Spleen (tissue), 11 donors: Measurements from ENCODE around the gene KIF12. TPM values are rescaled to one million over a fixed set of nuclear protein-coding genes. Genes with fewer than 3 reads are reported as not detected.

Experiments
- DNase-seq: peaks from one replicate; pipeline ENCODE4 v3.0.0-alpha.2; 2020
- H3K27ac ChIP-seq, 8 donors: fragments of 200-600 bp; sonication (generic) in 7 of 8; 1 replicate in 4 of 8; 2 replicates in 4 of 8; pipeline versions ENCODE4 v1.5.0 to v1.8.0; 2016 to 2021; ENCODE audit warnings: inconsistent platforms in 4 of 8, mild to moderate bottlenecking in 4 of 8, moderate library complexity in 1 of 8
- H3K27me3 ChIP-seq, 7 donors: fragments of 200-600 bp; sonication (generic) in 6 of 7; replicated peaks in 1 of 7; 1 replicate in 4 of 7; 2 replicates in 3 of 7; pipeline versions ENCODE4 v1.5.0 to v1.8.0; 2016 to 2021; ENCODE audit warnings: inconsistent platforms in 3 of 7, mild to moderate bottlenecking in 1 of 7
- H3K36me3 ChIP-seq, 6 donors: fragments of 200-600 bp; sonication (generic) in 5 of 6; 1 replicate in 4 of 6; 2 replicates in 2 of 6; pipeline versions ENCODE4 v1.5.0 to v1.8.0; 2016 to 2021; ENCODE audit warnings: inconsistent platforms in 2 of 6
- H3K4me1 ChIP-seq, 6 donors: fragments of 200-600 bp; sonication (generic) in 5 of 6; 1 replicate in 3 of 6; 2 replicates in 3 of 6; pipeline versions ENCODE4 v1.5.0 to v1.8.0; 2016 to 2021; ENCODE audit warnings: inconsistent platforms in 3 of 6
- H3K4me3 ChIP-seq, 8 donors: fragments of 200-600 bp; sonication (generic) in 7 of 8; 1 replicate in 4 of 8; 2 replicates in 4 of 8; pipeline versions ENCODE4 v1.5.0 to v1.8.0; 2016 to 2021; ENCODE audit warnings: inconsistent platforms in 4 of 8, mild to moderate bottlenecking in 4 of 8, moderate library complexity in 2 of 8
- H3K9me3 ChIP-seq, 8 donors: fragments of 200-600 bp; sonication (generic) in 7 of 8; 1 replicate in 4 of 8; 2 replicates in 4 of 8; pipeline versions ENCODE4 v1.5.0 to v1.8.0; 2016 to 2021; ENCODE audit warnings: inconsistent platforms in 4 of 8
- POLR2A ChIP-seq, 3 donors: fragments of 450-650 bp; IDR thresholded peaks; one replicate each; pipeline ENCODE4 v1.5.1; 2017; ENCODE audit warnings: antibody characterized with exemption in 3 of 3, mild to moderate bottlenecking in 1 of 3
- POLR2AphosphoS5 ChIP-seq, 3 donors: sonication (generic); formaldehyde crosslinking; IDR thresholded peaks; one replicate each; pipeline ENCODE4 v1.5.1; 2017; ENCODE audit warnings: antibody characterized with exemption in 3 of 3
- WGBS, 5 donors: extraction: QIAGEN DNeasy Blood & Tissue Kit in 3 of 5; methylation state at CpG; one replicate each; pipeline versions ENCODE4 v1.1.5 to v1.1.7; 2013 to 2018; 5-methylcytosine and 5-hydroxymethylcytosine counted together
- intact Hi-C: fragments of 100-400 bp; cut with DNase I; formaldehyde crosslinking; loops from one replicate; pipeline ENCODE4 v1.15.0; 2023; ENCODE audit warnings: low total_unique reads
- polyA plus RNA-seq, 3 donors: library from polyadenylated mRNA; stranded (reverse); fragments of 200-250 nt; gene quantifications; one replicate each; pipeline ENCODE4 v1.2.1, GENCODE V29; 2013
- total RNA-seq, 7 donors: library from RNA; depleted of rRNA in 3 of 7; stranded (reverse); fragments of >200 nt in 3 of 7; fragmentation: NEBNext Ultra II Directional in 4 of 7; extraction: Animal tissue kit (Norgen Biotek cat#: 25700) in 4 of 7; gene quantifications; one replicate each; pipeline versions ENCODE4 v1.1.0 to v1.2.1, GENCODE V29; 2016 to 2021
- TF ChIP-seq, protein P1 (sequence below), 11 experiments: fragments of 200-600 bp in 7 of 11; fragments of 450-650 bp in 4 of 11; sonication (generic) in 4 of 11; IDR thresholded peaks in 8 of 11; conservative IDR thresholded peaks in 3 of 11; 1 replicate in 7 of 11; 2 replicates in 4 of 11; pipeline versions ENCODE4 v1.4.0 to v1.8.0; 2016 to 2021; ENCODE audit warnings: antibody characterized with exemption in 11 of 11, inconsistent platforms in 4 of 11, mild to moderate bottlenecking in 1 of 11
- donor health status: healthy with polysubstance abuse.
- donor health status: DM: no; HTN: no; CAD: no; lungs with moderate emphysema.
- donor health status: DM: no; HTN: no; CAD: no.
- donor health status: Bipolar disorder and iron deficiency.
- donor health status: healthy.
- donor health status: DM: no; HTN: no; CAD: no.
- donor health status: DM: yes; HTN: yes; CAD: no.

KIF12 gene
- total and polyA plus RNA-seq, 10 donors = 0.20 to 1.5 (median 0.26) TPM; not detected in 5

DNA sequence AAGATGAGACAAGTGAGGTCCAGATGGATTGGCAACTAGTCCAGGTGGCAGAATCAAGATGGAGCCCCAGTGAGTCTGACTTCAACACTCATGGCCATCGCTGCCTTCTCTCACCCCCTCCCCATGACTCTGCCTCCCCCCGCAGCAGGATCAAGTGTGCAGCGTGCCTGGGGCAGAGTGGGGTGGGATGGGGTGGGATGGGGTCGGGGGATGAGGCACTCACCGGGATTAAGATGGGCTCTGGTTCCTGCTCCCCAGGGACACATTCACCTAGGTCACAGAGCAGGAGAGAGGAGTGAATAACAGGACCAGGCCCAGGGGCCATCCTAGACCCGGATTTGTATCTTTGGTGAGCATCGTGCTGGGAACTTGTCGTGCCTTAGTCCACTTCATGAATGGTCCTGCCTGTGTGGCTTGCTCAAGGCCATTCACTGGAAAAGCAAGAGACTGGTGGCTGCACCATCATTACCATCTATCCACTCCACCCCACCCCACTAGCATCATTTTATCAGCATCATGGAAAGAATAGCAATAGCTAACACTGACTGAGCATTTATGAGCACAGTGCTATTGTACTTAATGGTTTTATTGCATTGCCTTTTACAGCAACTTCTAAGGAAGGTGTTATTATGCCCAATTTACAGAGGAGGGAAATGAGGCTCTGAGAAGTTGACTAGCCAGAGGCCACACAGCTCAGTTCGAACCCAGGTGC lies 29.5 kb downstream of the KIF12 start:
- Histone ChIP-seq H3K9me3 (no peaks in the 10 kb centered on the region), H3K4me1 (no peaks in the 10 kb centered on the region), H3K4me3 (no peak overlapping the region), H3K36me3 (no peaks in the 10 kb centered on the region), H3K27ac (no peak overlapping the region), H3K27me3 (peaks cover 0 to 4% (median 0%) of the 10 kb centered on the region in 7 donors)
- DNase-seq = peak; percentile 43
- intact Hi-C loops = no loop called here
- 79 to 92% (median 89%) methylated on average over 8 to 9 of the region's 9 CpGs for WGBS, 5 donors
- TF ChIP-seq, protein P1, sequence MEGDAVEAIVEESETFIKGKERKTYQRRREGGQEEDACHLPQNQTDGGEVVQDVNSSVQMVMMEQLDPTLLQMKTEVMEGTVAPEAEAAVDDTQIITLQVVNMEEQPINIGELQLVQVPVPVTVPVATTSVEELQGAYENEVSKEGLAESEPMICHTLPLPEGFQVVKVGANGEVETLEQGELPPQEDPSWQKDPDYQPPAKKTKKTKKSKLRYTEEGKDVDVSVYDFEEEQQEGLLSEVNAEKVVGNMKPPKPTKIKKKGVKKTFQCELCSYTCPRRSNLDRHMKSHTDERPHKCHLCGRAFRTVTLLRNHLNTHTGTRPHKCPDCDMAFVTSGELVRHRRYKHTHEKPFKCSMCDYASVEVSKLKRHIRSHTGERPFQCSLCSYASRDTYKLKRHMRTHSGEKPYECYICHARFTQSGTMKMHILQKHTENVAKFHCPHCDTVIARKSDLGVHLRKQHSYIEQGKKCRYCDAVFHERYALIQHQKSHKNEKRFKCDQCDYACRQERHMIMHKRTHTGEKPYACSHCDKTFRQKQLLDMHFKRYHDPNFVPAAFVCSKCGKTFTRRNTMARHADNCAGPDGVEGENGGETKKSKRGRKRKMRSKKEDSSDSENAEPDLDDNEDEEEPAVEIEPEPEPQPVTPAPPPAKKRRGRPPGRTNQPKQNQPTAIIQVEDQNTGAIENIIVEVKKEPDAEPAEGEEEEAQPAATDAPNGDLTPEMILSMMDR (IDR thresholded peaks at IDR 0.05 in 8 of 11, conservative IDR thresholded peaks at IDR 0.05 in 3 of 11) = no peak
- TF ChIP-seq POLR2A (IDR thresholded peaks at IDR 0.05) = no peak
- TF ChIP-seq POLR2AphosphoS5 (IDR thresholded peaks at IDR 0.05) = no peak

DNA sequence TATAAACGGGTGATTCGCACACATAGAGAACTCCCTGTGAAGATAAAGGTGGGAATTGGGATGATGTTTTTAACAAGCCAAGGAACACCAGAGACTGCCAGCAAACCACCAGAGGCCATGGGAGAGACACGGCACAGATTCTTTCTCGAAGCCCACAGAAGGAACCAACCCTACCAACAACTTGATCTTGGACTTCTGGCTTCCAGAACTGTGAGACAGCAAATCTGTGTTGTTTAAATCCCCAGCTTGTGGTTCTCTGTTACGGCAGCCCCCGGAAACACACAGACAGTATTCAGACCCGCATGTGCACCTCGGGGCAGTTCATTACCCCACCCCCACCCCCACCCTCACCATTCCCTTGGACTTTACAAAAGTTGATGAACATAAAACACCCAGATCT lies 33.8 kb downstream of the KIF12 start:
- intact Hi-C loops = no loop called here
- no peak for DNase-seq
- no peak overlapping the region for H3K27ac ChIP-seq
- TF ChIP-seq POLR2A (IDR thresholded peaks at IDR 0.05) = no peak
- no peak for TF ChIP-seq POLR2AphosphoS5 (IDR thresholded peaks at IDR 0.05)
- TF ChIP-seq, protein P1 (IDR thresholded peaks at IDR 0.05 in 8 of 11, conservative IDR thresholded peaks at IDR 0.05 in 3 of 11) = no peak
- no peaks in the 10 kb centered on the region for H3K4me1 ChIP-seq
- H3K4me3 ChIP-seq = no peak overlapping the region
- no peaks in the 10 kb centered on the region for H3K9me3 ChIP-seq
- WGBS, 5 donors = 87 to 94% (median 90%) methylated on average over 8 of the region's 8 CpGs
- H3K36me3 ChIP-seq = no peaks in the 10 kb centered on the region
- H3K27me3 ChIP-seq = peaks cover 0 to 12% (median 0%) of the 10 kb centered on the region in 7 donors

GRCh38 chr9:114061830-114062474 lies 37.1 kb downstream of the KIF12 start:
- Histone ChIP-seq H3K4me3 (no peak overlapping the region), H3K27me3 (peaks cover 0 to 12% (median 0%) of the 10 kb centered on the region in 7 donors), H3K9me3 (no peaks in the 10 kb centered on the region), H3K36me3 (no peaks in the 10 kb centered on the region), H3K4me1 (peaks cover 0 to 10% (median 0%) of the 10 kb centered on the region in 6 donors), H3K27ac (no peak overlapping the region)
- TF ChIP-seq, protein P1 (IDR thresholded peaks at IDR 0.05 in 8 of 11, conservative IDR thresholded peaks at IDR 0.05 in 3 of 11) = no peak
- TF ChIP-seq POLR2A (IDR thresholded peaks at IDR 0.05) (no peak), POLR2AphosphoS5 (IDR thresholded peaks at IDR 0.05) (no peak)
- peak; percentile 41 for DNase-seq
- 39 to 57% (median 52%) methylated on average over 4 of the region's 4 CpGs for WGBS, 5 donors
- intact Hi-C loops = no loop called here

GRCh38 chr9:114061292-114061691 lies 37.8 kb downstream of the KIF12 start:
- Histone ChIP-seq H3K4me1 (peaks cover 0 to 10% (median 0%) of the 10 kb centered on the region in 6 donors), H3K9me3 (no peaks in the 10 kb centered on the region), H3K27me3 (peaks cover 0 to 12% (median 0%) of the 10 kb centered on the region in 7 donors), H3K27ac (no peak overlapping the region), H3K36me3 (no peaks in the 10 kb centered on the region), H3K4me3 (no peak overlapping the region)
- intact Hi-C loops = no loop called here
- TF ChIP-seq POLR2AphosphoS5 (IDR thresholded peaks at IDR 0.05) (no peak), POLR2A (IDR thresholded peaks at IDR 0.05) (no peak)
- TF ChIP-seq, protein P1 (IDR thresholded peaks at IDR 0.05 in 8 of 11, conservative IDR thresholded peaks at IDR 0.05 in 3 of 11) = no peak
- WGBS, 5 donors = 83 to 97% (median 96%) methylated on average over 12 of the region's 12 CpGs
- peak; percentile 44 for DNase-seq
